HG03159 (cell line): ENCODE data around the gene TRDN.
"Not testable (repeated sequence)": the region's sequence is repeated elsewhere in the genome, so short reads cannot be mapped to it uniquely, and the experiment has no call there.

ENCODE experiments used
- ATAC-seq: cut with Tn5 transposase; IDR thresholded peaks from one replicate; pipeline ENCODE4 v1.9.1; 2021; ENCODE audit warnings: mild to moderate bottlenecking, moderate library complexity; ENCODE audit not compliant: unreplicated experiment

The TRDN gene

GRCh38 chr6:123515715-123516114 is 121.0 kb downstream of the TRDN start:
- ATAC-seq = no peak

GRCh38 chr6:123509112-123509511 is 127.6 kb downstream of the TRDN start:
- no peak for ATAC-seq

GRCh38 chr6:123508290-123508689 is 128.5 kb downstream of the TRDN start:
- ATAC-seq = no peak

GRCh38 chr6:123507582-123507981 is 129.2 kb downstream of the TRDN start:
- ATAC-seq = no peak

GRCh38 chr6:123503619-123504018 is 133.1 kb downstream of the TRDN start:
- ATAC-seq = no peak

- no peak for ATAC-seq
Observed at GRCh38 chr6:123497025-123497424, 139.7 kb downstream of the TRDN start.

GRCh38 chr6:123489589-123489988 is 147.2 kb downstream of the TRDN start:
- ATAC-seq = no peak

GRCh38 chr6:123480986-123481385 is 155.8 kb downstream of the TRDN start:
- no peak for ATAC-seq

- ATAC-seq = not testable (repeated sequence)
Observed at GRCh38 chr6:123472025-123472702, 164.6 kb downstream of the TRDN start.

- no peak for ATAC-seq
Observed at GRCh38 chr6:123467392-123467791, 169.4 kb downstream of the TRDN start.

GRCh38 chr6:123462152-123462551 is 174.6 kb downstream of the TRDN start:
- ATAC-seq = no peak

- ATAC-seq = no peak
Observed at GRCh38 chr6:123458218-123458617, 178.5 kb downstream of the TRDN start.

- no peak for ATAC-seq
Observed at GRCh38 chr6:123456836-123457235, 179.9 kb downstream of the TRDN start.

- ATAC-seq = no peak
Observed at GRCh38 chr6:123454448-123454847, 182.3 kb downstream of the TRDN start.

GRCh38 chr6:123453071-123453470 is 183.7 kb downstream of the TRDN start:
- not testable (repeated sequence) for ATAC-seq

- ATAC-seq = no peak
Observed at GRCh38 chr6:123448306-123448884, 188.4 kb downstream of the TRDN start.

- ATAC-seq = no peak
Observed at GRCh38 chr6:123447315-123447937, 189.3 kb downstream of the TRDN start.

- ATAC-seq = no peak
Observed at GRCh38 chr6:123439371-123439770, 197.4 kb downstream of the TRDN start.

GRCh38 chr6:123434186-123434585 is 202.6 kb downstream of the TRDN start:
- ATAC-seq = no peak

- no peak for ATAC-seq
Observed at GRCh38 chr6:123430970-123431369, 205.8 kb downstream of the TRDN start.

GRCh38 chr6:123427008-123427407 is 209.7 kb downstream of the TRDN start:
- no peak for ATAC-seq

- ATAC-seq = no peak
Observed at GRCh38 chr6:123423130-123423529, 213.6 kb downstream of the TRDN start.
